Measurements from ENCODE around the gene NALCN. TPM values are rescaled to one million over a fixed set of nuclear protein-coding genes. Genes with fewer than 3 reads are reported as not detected.

The NALCN gene
- total RNA-seq, 4 donors from 2014 or later: 0.12 to 2.0 (median 0.66) TPM

- no peaks in the 10 kb centered on the region for H3K36me3 ChIP-seq
- TF ChIP-seq CTCF (IDR thresholded peaks at IDR 0.05) (no peak), EP300 (IDR thresholded peaks at IDR 0.05) (no peak), POLR2A (IDR thresholded peaks at IDR 0.05) (no peak), POLR2AphosphoS5 (IDR thresholded peaks at IDR 0.05) (no peak)
- H3K4me1 ChIP-seq: no peaks in the 10 kb centered on the region
- H3K27me3 ChIP-seq: no peaks in the 10 kb centered on the region
- no peak for ATAC-seq
- WGBS, 2 donors (ENCODE audit: low coverage in 1 of 2): 85 to 97% methylated on average over 6 to 9 of the region's 11 CpGs
- no peaks in the 10 kb centered on the region for H3K9me3 ChIP-seq
- H3K4me3 ChIP-seq: no peak overlapping the region
- no peak overlapping the region for H3K27ac ChIP-seq
These were observed 144.5 kb downstream of the NALCN start for GRCh38 chr13:101271681-101272245.

GRCh38 chr13:101267656-101268055, 148.7 kb downstream of the NALCN start:
- ATAC-seq: no peak
- no peak overlapping the region for H3K27ac ChIP-seq
- H3K4me1 ChIP-seq: no peaks in the 10 kb centered on the region
- no peaks in the 10 kb centered on the region for H3K27me3 ChIP-seq
- H3K9me3 ChIP-seq: no peaks in the 10 kb centered on the region
- TF ChIP-seq EP300 (IDR thresholded peaks at IDR 0.05): no peak
- TF ChIP-seq POLR2AphosphoS5 (IDR thresholded peaks at IDR 0.05): no peak
- no peak for TF ChIP-seq CTCF (IDR thresholded peaks at IDR 0.05)
- no peak for TF ChIP-seq POLR2A (IDR thresholded peaks at IDR 0.05)
- no peaks in the 10 kb centered on the region for H3K36me3 ChIP-seq
- WGBS, 2 donors (ENCODE audit: low coverage in 1 of 2): 94 to 96% methylated on average over 3 to 5 of the region's 5 CpGs
- H3K4me3 ChIP-seq: no peak overlapping the region

- Histone ChIP-seq H3K4me3 (no peak overlapping the region), H3K9me3 (no peaks in the 10 kb centered on the region), H3K27me3 (no peaks in the 10 kb centered on the region), H3K27ac (no peak overlapping the region), H3K36me3 (no peaks in the 10 kb centered on the region), H3K4me1 (no peaks in the 10 kb centered on the region)
- WGBS, 2 donors (ENCODE audit: low coverage in 1 of 2): 55 to 78% methylated on average over 3 of the region's 3 CpGs
- ATAC-seq: no peak
- TF ChIP-seq EP300 (IDR thresholded peaks at IDR 0.05) (no peak), POLR2AphosphoS5 (IDR thresholded peaks at IDR 0.05) (no peak), CTCF (IDR thresholded peaks at IDR 0.05) (no peak), POLR2A (IDR thresholded peaks at IDR 0.05) (no peak)
These were observed 150.4 kb downstream of the NALCN start for GRCh38 chr13:101265934-101266333.

GRCh38 chr13:101264931-101265330, 151.4 kb downstream of the NALCN start:
- H3K36me3 ChIP-seq: no peaks in the 10 kb centered on the region
- no peaks in the 10 kb centered on the region for H3K27me3 ChIP-seq
- no peaks in the 10 kb centered on the region for H3K9me3 ChIP-seq
- H3K4me1 ChIP-seq: no peaks in the 10 kb centered on the region
- no peak for ATAC-seq
- H3K27ac ChIP-seq: no peak overlapping the region
- TF ChIP-seq POLR2A (IDR thresholded peaks at IDR 0.05) (no peak), CTCF (IDR thresholded peaks at IDR 0.05) (no peak), EP300 (IDR thresholded peaks at IDR 0.05) (no peak), POLR2AphosphoS5 (IDR thresholded peaks at IDR 0.05) (no peak)
- H3K4me3 ChIP-seq: no peak overlapping the region
- WGBS, 2 donors (ENCODE audit: low coverage in 1 of 2): 46 to 77% methylated on average over 2 of the region's 2 CpGs

- H3K27ac ChIP-seq: no peak overlapping the region
- TF ChIP-seq POLR2A (IDR thresholded peaks at IDR 0.05) (no peak), POLR2AphosphoS5 (IDR thresholded peaks at IDR 0.05) (no peak), EP300 (IDR thresholded peaks at IDR 0.05) (no peak), CTCF (IDR thresholded peaks at IDR 0.05) (no peak)
- WGBS, 2 donors (ENCODE audit: low coverage in 1 of 2): 66 to 93% methylated on average over 2 of the region's 2 CpGs
- no peaks in the 10 kb centered on the region for H3K27me3 ChIP-seq
- no peaks in the 10 kb centered on the region for H3K36me3 ChIP-seq
- no peaks in the 10 kb centered on the region for H3K4me1 ChIP-seq
- ATAC-seq: no peak
- no peaks in the 10 kb centered on the region for H3K9me3 ChIP-seq
- no peak overlapping the region for H3K4me3 ChIP-seq
These were observed 154.0 kb downstream of the NALCN start for GRCh38 chr13:101262306-101262705.

Data from gastroesophageal sphincter (tissue), 4 donors.